Fibroblast of skin of abdomen (primary cell): Measurements from ENCODE around the gene CLEC20A.
A peak's percentile ranks its signal among the peaks of the same experiment; 100 is the strongest.

ENCODE experiments used
- DNase-seq: peaks from one replicate; pipeline ENCODE4 v3.0.0-alpha.2; 2013

Gene CLEC20A

GRCh38 chr1:178467837-178468236 lies 28.9 kb downstream of the CLEC20A start:
- DNase-seq: no peak

GRCh38 chr1:178465011-178465410 lies 31.8 kb downstream of the CLEC20A start:
- DNase-seq: peak; percentile 73

GRCh38 chr1:178464566-178464965 lies 32.2 kb downstream of the CLEC20A start:
- no peak for DNase-seq

- DNase-seq: no peak
Measured at GRCh38 chr1:178464141-178464540, 32.6 kb downstream of the CLEC20A start.

GRCh38 chr1:178461701-178462100 lies 35.1 kb downstream of the CLEC20A start:
- DNase-seq: no peak

- DNase-seq: no peak
Measured at GRCh38 chr1:178461104-178461503, 35.7 kb downstream of the CLEC20A start.

GRCh38 chr1:178458203-178458602 lies 38.6 kb downstream of the CLEC20A start:
- no peak for DNase-seq

- DNase-seq: no peak
Measured at GRCh38 chr1:178457651-178458050, 39.1 kb downstream of the CLEC20A start.

- DNase-seq: no peak
Measured at GRCh38 chr1:178456472-178456871, 40.3 kb downstream of the CLEC20A start.

- DNase-seq: no peak
Measured at GRCh38 chr1:178452013-178452412, 44.8 kb downstream of the CLEC20A start.

- peak; percentile 55 for DNase-seq
Measured at GRCh38 chr1:178451529-178451928, 45.2 kb downstream of the CLEC20A start.

- no peak for DNase-seq
Measured at GRCh38 chr1:178450871-178451270, 45.9 kb downstream of the CLEC20A start.

GRCh38 chr1:178442925-178443324 lies 53.8 kb downstream of the CLEC20A start:
- DNase-seq: no peak

GRCh38 chr1:178438432-178438831 lies 58.3 kb downstream of the CLEC20A start:
- DNase-seq: no peak

GRCh38 chr1:178436899-178437298 lies 59.9 kb downstream of the CLEC20A start:
- DNase-seq: no peak

GRCh38 chr1:178434899-178435435 lies 61.8 kb downstream of the CLEC20A start:
- DNase-seq: no peak

- DNase-seq: peak; percentile 10
Measured at GRCh38 chr1:178434360-178434759, 62.4 kb downstream of the CLEC20A start.
